SU-DHL-6 (cell line): ENCODE data around the gene ARHGAP30.
"Not testable (repeated sequence)": the region's sequence is repeated elsewhere in the genome, so short reads cannot be mapped to it uniquely, and the experiment has no call there.

Experiments used
- H2AFZ ChIP-seq: fragments of 200-600 bp; sonication (generic); 2 replicates; pipeline ENCODE4 v1.6.1; 2014; ENCODE audit warnings: low read depth, mild to moderate bottlenecking, moderate library complexity, mixed read lengths, antibody characterized with exemption, low read length; ENCODE audit not compliant: severe bottlenecking
- H3F3A ChIP-seq: fragments of 200-600 bp; shearing (Covaris generic); 2 replicates; pipeline ENCODE4 v1.6.0; 2016; ENCODE audit warnings: antibody characterized with exemption, mild to moderate bottlenecking; ENCODE audit not compliant: insufficient read depth
- H3K27ac ChIP-seq: fragments of 200-600 bp; sonication (generic); 2 replicates; pipeline ENCODE4 v1.5.1; 2016; ENCODE audit warnings: low read depth, mild to moderate bottlenecking, low read length, moderate library complexity, mixed read lengths
- H3K27me3 ChIP-seq: fragments of 200-600 bp; sonication (generic), shearing (Covaris generic); 2 replicates; pipeline ENCODE4 v1.6.0; 2014; ENCODE audit warnings: mild to moderate bottlenecking, low read length
- H3K36me3 ChIP-seq: fragments of 200-600 bp; sonication (generic); 2 replicates; pipeline ENCODE4 v1.6.1; 2014; ENCODE audit warnings: mild to moderate bottlenecking, low read length, mixed read lengths
- H3K4me2 ChIP-seq: fragments of 300-600, 200-600 bp; shearing (Covaris generic), sonication (generic); 2 replicates; pipeline ENCODE4 v1.6.0; 2014; ENCODE audit warnings: low read length, low read depth, mild to moderate bottlenecking; ENCODE audit not compliant: poor library complexity, severe bottlenecking
- H3K4me3 ChIP-seq: fragments of 200-600 bp; sonication (generic); 2 replicates; pipeline ENCODE4 v1.5.1; 2014; ENCODE audit warnings: antibody characterized with exemption, low read length, mild to moderate bottlenecking, mixed read lengths; ENCODE audit not compliant: insufficient read depth, poor library complexity, severe bottlenecking
- H3K79me2 ChIP-seq: fragments of 200-600 bp; sonication (generic); 2 replicates; pipeline ENCODE4 v1.6.1; 2014; ENCODE audit warnings: mild to moderate bottlenecking, low read length, moderate library complexity; ENCODE audit not compliant: insufficient read depth
- H3K9ac ChIP-seq: fragments of 200-600 bp; sonication (generic); 2 replicates; pipeline ENCODE4 v1.7.0; 2014; ENCODE audit warnings: mild to moderate bottlenecking, low read length
- H3K9me2 ChIP-seq: fragments of 200-600 bp; sonication (generic); replicated peaks from 2 replicates; pipeline ENCODE4 v1.6.1; 2014; ENCODE audit warnings: low read length; ENCODE audit not compliant: insufficient read depth
- H3K9me3 ChIP-seq: fragments of 200-600 bp; sonication (generic); 2 replicates; pipeline ENCODE4 v1.6.1; 2014; ENCODE audit warnings: low read length, mixed read lengths; ENCODE audit not compliant: insufficient read depth
- H4K20me1 ChIP-seq: fragments of 200-600 bp; sonication (generic); 2 replicates; pipeline ENCODE4 v1.6.1; 2014; ENCODE audit warnings: low read depth, mild to moderate bottlenecking, antibody characterized with exemption, low read length, moderate library complexity, mixed read lengths
- EZH2phosphoT487 ChIP-seq: fragments of 200-600 bp; sonication (generic), shearing (Covaris generic); conservative IDR thresholded peaks from 2 replicates; pipeline ENCODE4 v1.6.1; 2018; ENCODE audit warnings: mild to moderate bottlenecking, antibody characterized with exemption, low read length, moderate library complexity, mixed read lengths
- TF ChIP-seq, protein P1 (sequence below): fragments of 200-600 bp; sonication (generic); IDR thresholded peaks from one replicate; pipeline ENCODE4 v1.5.1; 2017; ENCODE audit warnings: antibody characterized with exemption, mild to moderate bottlenecking, low read length, moderate library complexity; ENCODE audit not compliant: insufficient read depth, poor library complexity, severe bottlenecking

Gene ARHGAP30

DNA sequence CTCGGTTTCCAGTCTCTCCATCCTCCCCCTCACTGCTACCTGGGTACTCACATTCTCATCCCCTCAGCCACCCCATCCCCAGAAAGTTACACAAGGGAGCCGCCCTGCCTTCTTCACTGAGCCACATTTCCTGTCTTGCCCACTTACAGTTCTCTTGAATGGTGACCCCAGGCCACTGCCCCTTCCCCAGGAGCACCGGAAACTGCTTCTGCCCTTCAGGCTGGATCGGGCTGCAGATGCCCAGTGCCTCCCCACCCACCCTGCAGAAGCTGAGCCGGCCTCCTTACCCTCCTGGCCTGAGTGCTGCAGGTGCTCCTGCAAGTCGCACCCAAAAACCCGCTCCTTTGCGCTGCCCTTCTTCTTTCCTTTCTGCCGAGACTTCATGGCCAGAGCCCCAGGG is 450 bp downstream of the ARHGAP30 start:
- peak overlapping the region; percentile 93 for H3K9ac ChIP-seq
- H3K4me3 ChIP-seq, result peak overlapping the region; percentile 79
- peak overlapping the region; percentile 77 for H3K4me2 ChIP-seq

DNA sequence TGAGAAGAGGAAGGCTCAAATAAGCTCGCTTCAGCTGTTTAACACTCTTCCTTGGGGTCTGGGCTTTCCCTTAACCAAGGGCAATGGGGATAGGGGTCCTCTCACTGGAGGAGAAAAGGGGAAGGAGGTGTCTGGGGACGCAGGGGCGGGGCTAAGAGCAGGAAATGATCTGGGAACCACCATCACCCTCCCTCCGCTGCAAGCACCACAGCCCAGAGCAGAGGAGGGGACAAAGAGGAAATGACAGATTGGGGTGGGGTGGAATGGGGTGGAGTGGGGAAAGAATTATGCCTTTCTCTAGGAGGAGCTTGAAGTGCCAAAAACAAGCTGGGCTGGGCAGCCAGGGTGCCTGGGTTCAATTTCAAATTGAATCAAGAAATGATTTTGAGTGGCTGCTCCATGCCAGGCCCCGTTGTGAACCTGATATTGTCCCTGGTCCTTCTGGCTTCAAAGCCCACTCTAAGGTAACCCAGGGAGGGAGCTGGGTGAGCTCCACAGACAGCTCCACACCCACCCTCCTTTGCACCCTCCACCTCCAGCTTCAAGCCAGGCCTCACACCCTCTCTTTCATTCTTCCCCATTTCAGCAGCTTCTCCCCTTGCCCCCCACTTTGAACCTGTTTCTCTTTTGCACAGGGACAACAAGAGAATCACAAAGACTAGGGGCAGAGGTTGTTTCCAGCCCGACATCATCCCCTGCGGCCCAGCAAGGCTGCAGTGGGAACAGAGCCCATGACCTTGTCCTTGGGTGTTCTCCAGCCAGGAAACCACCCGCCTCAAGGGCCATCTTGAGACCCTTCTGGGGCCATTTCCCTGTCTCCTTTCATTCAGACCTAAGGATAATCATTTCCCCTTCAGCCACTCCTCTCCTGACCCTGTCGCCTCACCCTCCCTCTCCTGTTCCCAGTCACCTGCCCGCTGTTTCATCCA is 1.1 kb downstream of the ARHGAP30 start:
- no peaks in the 10 kb centered on the region for H3K9me3 ChIP-seq
- no peaks in the 10 kb centered on the region for H3K27me3 ChIP-seq
- no peaks in the 10 kb centered on the region for H3K36me3 ChIP-seq
- H3K9me2 ChIP-seq, result no peaks in the 10 kb centered on the region
- peak overlapping the region; percentile 83 for H3K27ac ChIP-seq
- TF ChIP-seq, protein P1, sequence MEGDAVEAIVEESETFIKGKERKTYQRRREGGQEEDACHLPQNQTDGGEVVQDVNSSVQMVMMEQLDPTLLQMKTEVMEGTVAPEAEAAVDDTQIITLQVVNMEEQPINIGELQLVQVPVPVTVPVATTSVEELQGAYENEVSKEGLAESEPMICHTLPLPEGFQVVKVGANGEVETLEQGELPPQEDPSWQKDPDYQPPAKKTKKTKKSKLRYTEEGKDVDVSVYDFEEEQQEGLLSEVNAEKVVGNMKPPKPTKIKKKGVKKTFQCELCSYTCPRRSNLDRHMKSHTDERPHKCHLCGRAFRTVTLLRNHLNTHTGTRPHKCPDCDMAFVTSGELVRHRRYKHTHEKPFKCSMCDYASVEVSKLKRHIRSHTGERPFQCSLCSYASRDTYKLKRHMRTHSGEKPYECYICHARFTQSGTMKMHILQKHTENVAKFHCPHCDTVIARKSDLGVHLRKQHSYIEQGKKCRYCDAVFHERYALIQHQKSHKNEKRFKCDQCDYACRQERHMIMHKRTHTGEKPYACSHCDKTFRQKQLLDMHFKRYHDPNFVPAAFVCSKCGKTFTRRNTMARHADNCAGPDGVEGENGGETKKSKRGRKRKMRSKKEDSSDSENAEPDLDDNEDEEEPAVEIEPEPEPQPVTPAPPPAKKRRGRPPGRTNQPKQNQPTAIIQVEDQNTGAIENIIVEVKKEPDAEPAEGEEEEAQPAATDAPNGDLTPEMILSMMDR, result no peak
- TF ChIP-seq EZH2phosphoT487, result no peak
- H2AFZ ChIP-seq, result no peak overlapping the region
- peak overlapping the region; percentile 77 for H3K4me2 ChIP-seq
- peaks cover 14% of the 10 kb centered on the region; the same call in 1 of the 2 replicates for H3F3A ChIP-seq
- peak overlapping the region; percentile 79 for H3K4me3 ChIP-seq
- peaks cover 51% of the 10 kb centered on the region for H3K79me2 ChIP-seq
- H4K20me1 ChIP-seq, result no peaks in the 10 kb centered on the region
- H3K9ac ChIP-seq, result peak overlapping the region; percentile 93

More for the DNA sequence above, 450 bp downstream of the ARHGAP30 start:
- no peaks in the 10 kb centered on the region for H3K27me3 ChIP-seq
- no peaks in the 10 kb centered on the region for H4K20me1 ChIP-seq
- peaks cover 14% of the 10 kb centered on the region; the same call in 1 of the 2 replicates for H3F3A ChIP-seq
- H2AFZ ChIP-seq, result peak overlapping the region; percentile 53
- H3K27ac ChIP-seq, result peak overlapping the region; percentile 83
- H3K9me3 ChIP-seq, result no peaks in the 10 kb centered on the region
- H3K79me2 ChIP-seq, result peaks cover 45% of the 10 kb centered on the region
- TF ChIP-seq EZH2phosphoT487, result no peak
- TF ChIP-seq, protein P1, result no peak
- no peaks in the 10 kb centered on the region for H3K36me3 ChIP-seq
- no peaks in the 10 kb centered on the region for H3K9me2 ChIP-seq

DNA sequence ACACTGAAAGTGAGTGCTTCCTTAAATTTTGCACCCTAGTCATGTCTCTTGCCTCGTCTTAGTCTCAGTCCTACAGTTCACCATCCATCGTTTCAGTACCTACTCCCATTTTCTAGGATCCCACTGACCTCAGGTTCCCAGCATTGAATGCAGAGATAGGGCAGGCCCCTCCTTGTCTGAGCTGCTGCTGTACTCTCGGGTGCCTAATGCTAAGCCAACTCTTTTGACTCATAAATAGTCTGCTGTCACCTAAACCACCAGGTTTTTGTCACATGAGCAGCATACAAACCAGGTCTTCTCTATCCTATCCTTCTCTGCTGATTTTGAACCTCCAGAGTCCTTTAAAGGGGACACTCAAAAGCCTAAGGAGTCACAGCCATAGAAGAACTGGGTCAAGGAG is 3.0 kb downstream of the ARHGAP30 start:
- no peaks in the 10 kb centered on the region for H3K36me3 ChIP-seq
- no peaks in the 10 kb centered on the region for H3K27me3 ChIP-seq
- H3K79me2 ChIP-seq, result peaks cover 56% of the 10 kb centered on the region
- no peak overlapping the region for H3K4me3 ChIP-seq
- H3K9ac ChIP-seq, result no peak overlapping the region
- H2AFZ ChIP-seq, result no peak overlapping the region
- H4K20me1 ChIP-seq, result no peaks in the 10 kb centered on the region
- no peaks in the 10 kb centered on the region for H3K9me3 ChIP-seq
- H3K9me2 ChIP-seq, result no peaks in the 10 kb centered on the region
- H3K27ac ChIP-seq, result 0 out of 2 replicates have a peak overlapping the region, but pooled peaks have one; percentile 13
- peak overlapping the region; percentile 10 for H3K4me2 ChIP-seq
- TF ChIP-seq, protein P1, result no peak
- TF ChIP-seq EZH2phosphoT487, result no peak
- peaks cover 14% of the 10 kb centered on the region; the same call in 1 of the 2 replicates for H3F3A ChIP-seq

DNA sequence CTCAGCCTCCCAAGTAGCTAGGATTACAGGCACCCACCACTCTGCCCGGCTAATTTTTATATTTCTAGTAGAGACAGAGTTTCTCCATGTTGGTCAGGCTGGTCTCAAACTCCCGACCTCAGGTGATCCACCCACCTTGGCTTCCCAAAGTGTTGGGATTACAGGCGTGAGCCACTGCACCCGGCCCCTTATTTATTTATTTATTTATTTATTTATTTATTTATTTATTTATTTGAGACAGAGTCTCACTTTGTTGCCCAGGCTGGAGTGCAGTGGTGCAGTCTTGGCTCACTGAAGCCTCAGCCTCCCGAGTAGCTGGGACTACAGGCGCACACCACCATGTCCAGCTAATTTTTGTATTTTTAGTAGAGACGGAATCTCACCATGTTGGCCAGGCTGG is 4.0 kb downstream of the ARHGAP30 start:
- H3K27ac ChIP-seq, H3K36me3 ChIP-seq, H3K4me3 ChIP-seq, H3F3A ChIP-seq, H2AFZ ChIP-seq, H4K20me1 ChIP-seq, H3K9ac ChIP-seq, H3K27me3 ChIP-seq, H3K9me2 ChIP-seq, H3K9me3 ChIP-seq, H3K4me2 ChIP-seq: not testable (repeated sequence)
- peaks cover 60% of the 10 kb centered on the region for H3K79me2 ChIP-seq

DNA sequence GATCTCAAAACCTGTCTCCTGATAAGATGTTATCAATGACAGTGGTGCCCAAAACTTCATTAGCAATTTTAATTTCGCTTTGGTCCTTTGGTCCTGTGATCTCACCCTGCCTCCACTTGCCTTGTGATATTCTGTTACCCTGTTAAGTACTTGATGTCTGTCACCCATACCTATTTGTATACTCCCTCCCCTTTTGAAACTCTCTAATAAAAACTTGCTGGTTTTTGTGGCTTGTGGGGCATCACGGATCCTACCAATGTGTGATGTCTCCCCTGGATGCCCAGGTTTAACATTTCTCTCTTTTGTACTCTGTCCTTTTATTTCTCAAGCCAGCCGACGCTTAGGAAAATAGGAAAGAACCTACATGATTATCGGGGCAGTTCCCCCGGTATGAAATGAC is 5.8 kb downstream of the ARHGAP30 start:
- H3K27ac ChIP-seq, H4K20me1 ChIP-seq, H3K4me2 ChIP-seq, H3K36me3 ChIP-seq, H3K27me3 ChIP-seq, H3F3A ChIP-seq, H3K9me3 ChIP-seq, H3K9me2 ChIP-seq, H3K4me3 ChIP-seq, H2AFZ ChIP-seq, H3K9ac ChIP-seq: not testable (repeated sequence)
- H3K79me2 ChIP-seq, result peaks cover 54% of the 10 kb centered on the region
